Stimulated activated CD8-positive, alpha-beta memory T cell treated with anti-CD3 and anti-CD28 coated beads, Interleukin-4, amount 100 ng/mL, for 24 hours (primary cell): ENCODE results near the gene DMPK.

Experiments
- DNase-seq: peaks from one replicate; pipeline ENCODE4 v3.0.0-alpha.2; 2020; ENCODE audit warnings: low read depth

Gene DMPK

GRCh38 chr19:45786533-45786894 is 4.2 kb upstream of the DMPK start:
- DNase-seq: no peak

GRCh38 chr19:45785781-45786532 is 3.7 kb upstream of the DMPK start:
- DNase-seq: no peak

- DNase-seq: no peak
Observed at GRCh38 chr19:45785097-45785496, 2.8 kb upstream of the DMPK start.

GRCh38 chr19:45784096-45784495 is 1.8 kb upstream of the DMPK start:
- no peak for DNase-seq

- no peak for DNase-seq
Observed at GRCh38 chr19:45782820-45783785, 813 bp upstream of the DMPK start.

- DNase-seq: no peak
Observed at GRCh38 chr19:45781214-45782161, 802 bp downstream of the DMPK start.

- no peak for DNase-seq
Observed at GRCh38 chr19:45780448-45781213, 1.7 kb downstream of the DMPK start.

- DNase-seq: no peak
Observed at GRCh38 chr19:45780146-45780447, 2.2 kb downstream of the DMPK start.

- peak; percentile 80 for DNase-seq
Observed at GRCh38 chr19:45779231-45780145, 2.8 kb downstream of the DMPK start.

GRCh38 chr19:45778010-45778661 is 4.2 kb downstream of the DMPK start:
- no peak for DNase-seq

GRCh38 chr19:45777395-45777961 is 4.8 kb downstream of the DMPK start:
- DNase-seq: no peak

- no peak for DNase-seq
Observed at GRCh38 chr19:45774765-45775164, 7.5 kb downstream of the DMPK start.

GRCh38 chr19:45773384-45773783 is 8.9 kb downstream of the DMPK start:
- no peak for DNase-seq

GRCh38 chr19:45772912-45773311 is 9.4 kb downstream of the DMPK start:
- DNase-seq: no peak

- no peak for DNase-seq
Observed at GRCh38 chr19:45772130-45772840, 10.0 kb downstream of the DMPK start.

GRCh38 chr19:45771311-45771933 is 10.9 kb downstream of the DMPK start:
- no peak for DNase-seq

- DNase-seq: peak; percentile 88
Observed at GRCh38 chr19:45770192-45771101, 11.8 kb downstream of the DMPK start.
